Measurements from ENCODE around the gene OMG. TPM values are rescaled to one million over a fixed set of nuclear protein-coding genes. Genes with fewer than 3 reads are reported as not detected.

Gene OMG
- total and polyA plus RNA-seq, 2 donors (not counting 1 experiment from before 2014, with no cell fraction given), result 0.39 to 1.7 TPM

GRCh38 chr17:31281061-31281460 is 16.0 kb downstream of the OMG start:
- no peaks in the 10 kb centered on the region for H3K36me3 ChIP-seq (replicated peaks in 1 of 2; ENCODE audit: control extremely low read depth in 1 of 2, control insufficient read depth in 1 of 2, extremely low read depth in 1 of 2, insufficient read depth in 2 of 2, low read length in 1 of 2)
- H3K27me3 Mint-ChIP-seq, result no peaks in the 10 kb centered on the region
- H3K4me3 ChIP-seq (ENCODE audit: control extremely low read depth in 1 of 5, extremely low read depth in 1 of 5, insufficient read depth in 1 of 5, low read depth in 2 of 5, low read length in 4 of 5), result no peak overlapping the region
- no peak for TF ChIP-seq EZH2 (IDR thresholded peaks at IDR 0.05; ENCODE audit: borderline replicate concordance, insufficient read depth, low read depth, low read length, poor library complexity, severe bottlenecking)
- TF ChIP-seq CTCF (IDR thresholded peaks at IDR 0.05), result no peak
- H3K4me1 Mint-ChIP-seq, result no peaks in the 10 kb centered on the region
- no peak overlapping the region for H3K9ac ChIP-seq (ENCODE audit: low read length)
- no peak overlapping the region for H3K4me2 ChIP-seq (replicated peaks; ENCODE audit: low read depth, low read length, poor library complexity, severe bottlenecking)
- ChIA-PET POLR2A (no interaction called here), CTCF (no interaction called here)
- no peak overlapping the region for H2AFZ ChIP-seq (ENCODE audit: insufficient read depth, low read depth, low read length, poor library complexity, severe bottlenecking)
- no peak for DNase-seq
- H3K9me3 ChIP-seq (ENCODE audit: control extremely low read depth in 1 of 3, control insufficient read depth in 2 of 3, insufficient read depth in 1 of 3, low read length in 2 of 3), result peaks cover 0 to 4% (median 0%) of the 10 kb centered on the region in 3 donors
- H3K27ac Mint-ChIP-seq, result no peak overlapping the region
- WGBS (ENCODE audit: insufficient coverage), result 100% methylated on average over 2 of the region's 2 CpGs
- no peaks in the 10 kb centered on the region for H3K27me3 ChIP-seq (replicated peaks in 1 of 4; ENCODE audit: control extremely low read depth in 1 of 4, control insufficient read depth in 3 of 4, insufficient read depth in 4 of 4, low read length in 3 of 4)
- no peak overlapping the region for H3K4me3 Mint-ChIP-seq
- no peaks in the 10 kb centered on the region for H3K9me3 Mint-ChIP-seq (ENCODE audit: insufficient read depth)
- intact Hi-C loops (cut with micrococcal nuclease), result no loop called here
- H4K20me1 ChIP-seq (ENCODE audit: control insufficient read depth, insufficient read depth, low read length, poor library complexity, severe bottlenecking), result no peaks in the 10 kb centered on the region
- no peaks in the 10 kb centered on the region for H3K4me1 ChIP-seq (ENCODE audit: control insufficient read depth in 2 of 2, insufficient read depth in 2 of 2, low read length in 2 of 2)
- H3K79me2 ChIP-seq (ENCODE audit: control insufficient read depth, insufficient read depth, low read length), result no peaks in the 10 kb centered on the region
- H3K27ac ChIP-seq (ENCODE audit: low read length in 2 of 2), result no peak overlapping the region
- ATAC-seq (ENCODE audit: low read depth), result no peak

GRCh38 chr17:31279401-31279800 is 17.6 kb downstream of the OMG start:
- POLR2A ChIA-PET, result no interaction called here
- WGBS (ENCODE audit: insufficient coverage), result no CpG with 5 or more reads among the region's 2 CpGs

More at GRCh38 chr17:31279401-31279800, 17.6 kb downstream of the OMG start:
- H3K9me3 ChIP-seq (ENCODE audit: control extremely low read depth in 1 of 3, control insufficient read depth in 2 of 3, insufficient read depth in 1 of 3, low read length in 2 of 3), result peaks cover 0 to 4% (median 0%) of the 10 kb centered on the region in 3 donors
- Mint-ChIP-seq H3K27ac (no peak overlapping the region), H3K9me3 (ENCODE audit: insufficient read depth) (no peaks in the 10 kb centered on the region), H3K27me3 (no peaks in the 10 kb centered on the region), H3K4me1 (no peaks in the 10 kb centered on the region), H3K4me3 (no peak overlapping the region)
- no peak for TF ChIP-seq EZH2 (IDR thresholded peaks at IDR 0.05; ENCODE audit: borderline replicate concordance, insufficient read depth, low read depth, low read length, poor library complexity, severe bottlenecking)
- TF ChIP-seq CTCF (IDR thresholded peaks at IDR 0.05), result no peak
- CTCF ChIA-PET, result no interaction called here
- H4K20me1 ChIP-seq (ENCODE audit: control insufficient read depth, insufficient read depth, low read length, poor library complexity, severe bottlenecking), result no peaks in the 10 kb centered on the region
- no peaks in the 10 kb centered on the region for H3K4me1 ChIP-seq (ENCODE audit: control insufficient read depth in 2 of 2, insufficient read depth in 2 of 2, low read length in 2 of 2)
- no peaks in the 10 kb centered on the region for H3K27me3 ChIP-seq (replicated peaks in 1 of 4; ENCODE audit: control extremely low read depth in 1 of 4, control insufficient read depth in 3 of 4, insufficient read depth in 4 of 4, low read length in 3 of 4)
- ATAC-seq (ENCODE audit: low read depth) (no peak), DNase-seq (no peak)
- no peak overlapping the region for H3K9ac ChIP-seq (ENCODE audit: low read length)
- no peak overlapping the region for H3K4me2 ChIP-seq (replicated peaks; ENCODE audit: low read depth, low read length, poor library complexity, severe bottlenecking)
- no peak overlapping the region for H3K4me3 ChIP-seq (ENCODE audit: control extremely low read depth in 1 of 5, extremely low read depth in 1 of 5, insufficient read depth in 1 of 5, low read depth in 2 of 5, low read length in 4 of 5)
- intact Hi-C loops (cut with micrococcal nuclease), result no loop called here
- no peaks in the 10 kb centered on the region for H3K79me2 ChIP-seq (ENCODE audit: control insufficient read depth, insufficient read depth, low read length)
- no peaks in the 10 kb centered on the region for H3K36me3 ChIP-seq (replicated peaks in 1 of 2; ENCODE audit: control extremely low read depth in 1 of 2, control insufficient read depth in 1 of 2, extremely low read depth in 1 of 2, insufficient read depth in 2 of 2, low read length in 1 of 2)
- no peak overlapping the region for H2AFZ ChIP-seq (ENCODE audit: insufficient read depth, low read depth, low read length, poor library complexity, severe bottlenecking)
- no peak overlapping the region for H3K27ac ChIP-seq (ENCODE audit: low read length in 2 of 2)

All from B cell (primary cell).